ENCODE data around the gene NXPH4.

The NXPH4 gene

GRCh38 chr12:57229046-57229633 is 12.5 kb downstream of the NXPH4 start:
- H3K4me1 ChIP-seq (ENCODE audit: insufficient read depth, low read length, poor library complexity, severe bottlenecking): peaks cover 44% of the 10 kb centered on the region
- H3K4me3 ChIP-seq (ENCODE audit: low read length, poor library complexity, severe bottlenecking): peak overlapping the region; percentile 87
- H3K9me2 ChIP-seq (replicated peaks; ENCODE audit: low read depth, low read length): no peaks in the 10 kb centered on the region
- no peaks in the 10 kb centered on the region for H3K27me3 ChIP-seq (ENCODE audit: insufficient read depth, low read length, poor library complexity, severe bottlenecking)
- H3K4me2 ChIP-seq (ENCODE audit: low read depth, low read length, poor library complexity, severe bottlenecking): peak overlapping the region; percentile 95
- H3K9ac ChIP-seq (ENCODE audit: low read depth, low read length, poor library complexity, severe bottlenecking): peak overlapping the region; percentile 94
- no peaks in the 10 kb centered on the region for H3F3A ChIP-seq (ENCODE audit: low read depth)
- no peak for TF ChIP-seq CTCF (conservative IDR thresholded peaks at IDR 0.05; ENCODE audit: low read length)
- no peak for TF ChIP-seq EZH2phosphoT487 (IDR thresholded peaks at IDR 0.05; ENCODE audit: borderline replicate concordance)
- peaks cover 37% of the 10 kb centered on the region for H4K20me1 ChIP-seq (ENCODE audit: insufficient read depth, low read length, poor library complexity, severe bottlenecking)
- peak overlapping the region; percentile 67 for H2AFZ ChIP-seq (ENCODE audit: low read length)
- peaks cover 26% of the 10 kb centered on the region; the same call in 1 of the 2 replicates for H3K36me3 ChIP-seq (ENCODE audit: insufficient read depth, low read length)
- H3K79me2 ChIP-seq (ENCODE audit: insufficient read depth, low read length): peaks cover 44% of the 10 kb centered on the region
- H3K9me3 ChIP-seq (ENCODE audit: insufficient read depth, low read depth, low read length): no peaks in the 10 kb centered on the region

- no peak for TF ChIP-seq CTCF (conservative IDR thresholded peaks at IDR 0.05; ENCODE audit: low read length)
- TF ChIP-seq EZH2phosphoT487 (IDR thresholded peaks at IDR 0.05; ENCODE audit: borderline replicate concordance): no peak
- Histone ChIP-seq H3K27me3 (ENCODE audit: insufficient read depth, low read length, poor library complexity, severe bottlenecking) (no peaks in the 10 kb centered on the region), H3K9me2 (replicated peaks; ENCODE audit: low read depth, low read length) (no peaks in the 10 kb centered on the region), H3K9me3 (ENCODE audit: insufficient read depth, low read depth, low read length) (no peaks in the 10 kb centered on the region), H3K4me1 (ENCODE audit: insufficient read depth, low read length, poor library complexity, severe bottlenecking) (peaks cover 50% of the 10 kb centered on the region), H3K36me3 (ENCODE audit: insufficient read depth, low read length) (peaks cover 30% of the 10 kb centered on the region; the same call in 1 of the 2 replicates), H3K4me2 (ENCODE audit: low read depth, low read length, poor library complexity, severe bottlenecking) (peak within 1 kb of the TSS; percentile 95), H4K20me1 (ENCODE audit: insufficient read depth, low read length, poor library complexity, severe bottlenecking) (peaks cover 41% of the 10 kb centered on the region), H3K79me2 (ENCODE audit: insufficient read depth, low read length) (peaks cover 44% of the 10 kb centered on the region), H3K4me3 (ENCODE audit: low read length, poor library complexity, severe bottlenecking) (peak within 1 kb of the TSS; percentile 87), H3F3A (ENCODE audit: low read depth) (no peaks in the 10 kb centered on the region), H3K9ac (ENCODE audit: low read depth, low read length, poor library complexity, severe bottlenecking) (peak within 1 kb of the TSS; percentile 94), H2AFZ (ENCODE audit: low read length) (peak within 1 kb of the TSS; percentile 67)
These were observed 13.2 kb downstream of the NXPH4 start, which contains the start of gene SHMT2 for GRCh38 chr12:57229634-57230380. Gene SHMT2 (plus strand): TSS chr12:57229711. CDS start chr12:57229779, 68 bp downstream.

DNA sequence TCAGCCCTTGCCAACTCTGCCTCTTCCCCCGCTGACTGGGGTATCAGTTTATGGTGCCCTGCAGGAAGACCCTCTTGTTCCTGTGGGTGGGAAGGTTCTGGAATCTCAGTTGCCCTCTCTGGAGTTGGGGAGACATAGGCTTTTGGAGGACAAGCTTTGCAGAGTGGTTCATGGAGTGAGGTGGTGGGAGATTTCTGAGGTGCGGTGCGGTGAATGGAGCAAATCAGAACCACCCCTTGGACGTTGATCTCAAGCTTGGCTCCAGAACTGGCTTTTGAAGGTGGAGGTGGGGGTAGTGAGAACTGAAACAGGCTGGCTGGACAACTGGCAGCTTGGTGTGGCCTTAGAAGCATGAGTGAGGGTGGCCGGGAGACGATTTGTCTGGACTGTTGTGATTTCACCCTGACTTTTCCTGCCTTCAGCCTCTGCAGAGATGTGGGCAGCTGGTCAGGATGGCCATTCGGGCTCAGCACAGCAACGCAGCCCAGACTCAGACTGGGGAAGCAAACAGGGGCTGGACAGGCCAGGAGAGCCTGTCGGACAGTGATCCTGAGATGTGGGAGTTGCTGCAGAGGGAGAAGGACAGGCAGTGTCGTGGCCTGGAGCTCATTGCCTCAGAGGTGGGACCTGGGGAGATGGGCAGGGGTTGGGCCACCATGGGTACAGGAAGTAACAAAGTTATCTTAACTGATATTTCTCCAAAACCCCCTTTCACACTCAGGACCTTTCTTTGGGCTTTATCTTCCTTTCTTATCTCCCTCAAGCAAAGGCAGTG is 14.0 kb downstream of the NXPH4 start:
- no peaks in the 10 kb centered on the region for H3K9me3 ChIP-seq (ENCODE audit: insufficient read depth, low read depth, low read length)
- peak overlapping the region; percentile 95 for H3K4me2 ChIP-seq (ENCODE audit: low read depth, low read length, poor library complexity, severe bottlenecking)
- H3K4me3 ChIP-seq (ENCODE audit: low read length, poor library complexity, severe bottlenecking): peak overlapping the region; percentile 87
- H3K9me2 ChIP-seq (replicated peaks; ENCODE audit: low read depth, low read length): no peaks in the 10 kb centered on the region
- H4K20me1 ChIP-seq (ENCODE audit: insufficient read depth, low read length, poor library complexity, severe bottlenecking): peaks cover 47% of the 10 kb centered on the region
- peak overlapping the region; percentile 94 for H3K9ac ChIP-seq (ENCODE audit: low read depth, low read length, poor library complexity, severe bottlenecking)
- H2AFZ ChIP-seq (ENCODE audit: low read length): no peak overlapping the region
- peaks cover 30% of the 10 kb centered on the region; the same call in 1 of the 2 replicates for H3K36me3 ChIP-seq (ENCODE audit: insufficient read depth, low read length)
- TF ChIP-seq CTCF (conservative IDR thresholded peaks at IDR 0.05; ENCODE audit: low read length): no peak
- no peak for TF ChIP-seq EZH2phosphoT487 (IDR thresholded peaks at IDR 0.05; ENCODE audit: borderline replicate concordance)
- no peaks in the 10 kb centered on the region for H3F3A ChIP-seq (ENCODE audit: low read depth)
- H3K4me1 ChIP-seq (ENCODE audit: insufficient read depth, low read length, poor library complexity, severe bottlenecking): peaks cover 50% of the 10 kb centered on the region
- H3K79me2 ChIP-seq (ENCODE audit: insufficient read depth, low read length): peaks cover 44% of the 10 kb centered on the region
- H3K27me3 ChIP-seq (ENCODE audit: insufficient read depth, low read length, poor library complexity, severe bottlenecking): no peaks in the 10 kb centered on the region
